ENCODE data around the gene AP4E1.

DNA sequence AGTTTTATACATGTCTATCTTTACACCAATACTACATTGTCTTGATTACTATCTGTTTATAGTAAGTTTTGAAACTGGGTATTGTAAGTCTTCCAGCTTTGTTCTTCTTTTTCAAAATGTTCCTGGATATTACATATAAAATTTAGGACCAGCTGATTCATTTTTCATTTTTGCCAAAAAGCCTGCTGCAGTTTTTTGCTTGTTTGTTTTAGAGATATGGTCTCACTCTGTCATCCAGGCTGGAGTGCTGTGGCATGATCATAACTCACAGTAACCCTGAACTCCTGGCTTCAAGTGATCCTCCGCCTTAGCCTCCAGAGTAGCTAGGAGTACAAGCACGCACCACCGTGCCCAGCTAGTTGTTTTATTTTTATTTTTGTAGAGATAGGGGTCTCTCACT is 20.4 kb upstream of the AP4E1 start:
- no peak for TF ChIP-seq GABPA (IDR thresholded peaks at IDR 0.05; ENCODE audit: borderline replicate concordance, insufficient read depth, low read length)
- TF ChIP-seq, protein P1, sequence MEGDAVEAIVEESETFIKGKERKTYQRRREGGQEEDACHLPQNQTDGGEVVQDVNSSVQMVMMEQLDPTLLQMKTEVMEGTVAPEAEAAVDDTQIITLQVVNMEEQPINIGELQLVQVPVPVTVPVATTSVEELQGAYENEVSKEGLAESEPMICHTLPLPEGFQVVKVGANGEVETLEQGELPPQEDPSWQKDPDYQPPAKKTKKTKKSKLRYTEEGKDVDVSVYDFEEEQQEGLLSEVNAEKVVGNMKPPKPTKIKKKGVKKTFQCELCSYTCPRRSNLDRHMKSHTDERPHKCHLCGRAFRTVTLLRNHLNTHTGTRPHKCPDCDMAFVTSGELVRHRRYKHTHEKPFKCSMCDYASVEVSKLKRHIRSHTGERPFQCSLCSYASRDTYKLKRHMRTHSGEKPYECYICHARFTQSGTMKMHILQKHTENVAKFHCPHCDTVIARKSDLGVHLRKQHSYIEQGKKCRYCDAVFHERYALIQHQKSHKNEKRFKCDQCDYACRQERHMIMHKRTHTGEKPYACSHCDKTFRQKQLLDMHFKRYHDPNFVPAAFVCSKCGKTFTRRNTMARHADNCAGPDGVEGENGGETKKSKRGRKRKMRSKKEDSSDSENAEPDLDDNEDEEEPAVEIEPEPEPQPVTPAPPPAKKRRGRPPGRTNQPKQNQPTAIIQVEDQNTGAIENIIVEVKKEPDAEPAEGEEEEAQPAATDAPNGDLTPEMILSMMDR (IDR thresholded peaks at IDR 0.05; ENCODE audit: control extremely low read depth in 1 of 3, insufficient read depth in 1 of 3, low read depth in 1 of 3, low read length in 3 of 3) = no peak
- no peak for TF ChIP-seq POLR2A (IDR thresholded peaks at IDR 0.05; ENCODE audit: control extremely low read depth in 1 of 2, low read depth in 2 of 2, low read length in 2 of 2)
- TF ChIP-seq TAF1 (IDR thresholded peaks at IDR 0.05; ENCODE audit: low read depth, low read length) = no peak
